Ovary (tissue), 9 donors: ENCODE measurements around the gene WNK2. TPM values are rescaled to one million over a fixed set of nuclear protein-coding genes. Genes with fewer than 3 reads are reported as not detected.

Experiments
- DNase-seq, 5 donors: peaks; one replicate each; pipeline ENCODE4 v3.0.0-alpha.2; 2019 to 2020
- H3K27ac ChIP-seq, 2 donors: fragments of 200-600 bp; one replicate each; pipeline versions ENCODE4 v1.5.1 to v1.8.0; 2019 to 2022
- H3K27me3 ChIP-seq: fragments of 200-600 bp; one replicate; pipeline ENCODE4 v1.8.0; 2022
- H3K36me3 ChIP-seq: fragments of 200-600 bp; sonication (generic); one replicate; pipeline ENCODE4 v1.5.1; 2019
- H3K4me1 ChIP-seq: one replicate; pipeline ENCODE4 v1.8.1; 2013; ENCODE audit warnings: mild to moderate bottlenecking, moderate library complexity; ENCODE audit not compliant: insufficient read depth
- H3K4me3 ChIP-seq: fragments of 200-600 bp; sonication (generic); one replicate; pipeline ENCODE4 v1.5.1; 2017
- H3K9me3 ChIP-seq, 2 donors: fragments of 200-600 bp in 1 of 2; sonication (generic) in 1 of 2; one replicate each; pipeline versions ENCODE4 v1.5.1 to v1.8.1; 2013 to 2019; ENCODE audit warnings: mild to moderate bottlenecking in 1 of 2, moderate library complexity in 1 of 2
- EP300 ChIP-seq: sonication (generic); formaldehyde crosslinking; IDR thresholded peaks from one replicate; pipeline ENCODE4 v1.6.1; 2017; ENCODE audit warnings: antibody characterized with exemption
- POLR2A ChIP-seq: fragments of 450-650 bp; IDR thresholded peaks from one replicate; pipeline ENCODE4 v1.6.1; 2017; ENCODE audit warnings: antibody characterized with exemption, mild to moderate bottlenecking, moderate library complexity
- WGBS, 3 donors: extraction: QIAGEN DNeasy Blood & Tissue Kit in 1 of 3; methylation state at CpG; one replicate each; pipeline versions ENCODE4 v1.1.5 to v1.1.7; 2013 to 2017; 5-methylcytosine and 5-hydroxymethylcytosine counted together
- intact Hi-C, 4 donors: fragments of 100-400 bp; cut with DNase I; formaldehyde crosslinking; loops; one replicate each; pipeline versions ENCODE4 v1.11.0 to v1.15.1; 2022 to 2023
- polyA plus RNA-seq, 2 donors: library from polyadenylated mRNA; stranded (reverse); fragments of 200-250 nt in 1 of 2; fragments of 350-450 nt in 1 of 2; fragmentation: Illumina TruSeq in 1 of 2; extraction: RNeasy Lipid Tissue Mini Kit (QIAGEN cat#74804) in 1 of 2; gene quantifications; one replicate each; pipeline ENCODE4 v1.2.3, GENCODE V29; 2013 to 2014
- total RNA-seq, 7 donors: library from RNA; depleted of rRNA in 2 of 7; stranded (reverse); fragments of >200 nt in 2 of 7; fragmentation: NEBNext Ultra II Directional in 3 of 7; extraction: Animal tissue kit (Norgen Biotek cat#: 25700) in 3 of 7; gene quantifications; one replicate each; pipeline versions ENCODE4 v1.1.0 to v1.2.4, GENCODE V29; 2016 to 2023
- TF ChIP-seq, protein P1 (sequence below), 3 donors: fragments of 450-650 bp in 2 of 3; fragments of 200-600 bp in 1 of 3; IDR thresholded peaks; one replicate each; pipeline versions ENCODE4 v1.5.1 to v1.8.0; 2016 to 2022; ENCODE audit warnings: antibody characterized with exemption in 3 of 3, mild to moderate bottlenecking in 1 of 3
- donor health status: DM: no; HTN: no; CAD: no; lungs with moderate emphysema.
- donor health status: DM: no; HTN: no; CAD: no.
- donor health status: Bipolar disorder and iron deficiency.
- donor health status: DM: yes; HTN: yes; CAD: no.
- donor health status: DM: no; HTN: no; CAD: no.
- donor health status: DM: yes; HTN: yes; CAD: no.

The WNK2 gene
- total and polyA plus RNA-seq, 9 donors, result 0.53 to 24.7 (median 4.4) TPM

DNA sequence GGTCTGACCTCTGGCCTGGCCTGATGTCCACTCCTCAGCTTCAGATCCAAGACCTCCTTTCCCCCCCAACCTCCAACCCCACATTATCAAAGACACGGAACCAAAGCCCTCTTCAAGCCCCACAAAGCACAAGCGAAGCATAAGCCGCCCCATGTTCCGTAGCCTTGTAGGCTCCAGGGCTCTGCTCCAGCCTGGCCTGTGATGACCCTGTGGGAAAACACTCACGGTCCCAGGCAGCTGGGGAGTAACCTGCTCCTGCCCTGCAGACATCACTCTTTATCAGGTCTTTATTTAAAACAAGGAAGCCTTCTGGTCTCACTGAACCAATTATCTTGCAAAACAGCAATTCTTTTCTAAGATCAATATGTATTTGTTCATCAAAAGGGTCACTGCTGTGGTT lies 15.4 kb upstream of the WNK2 start:
- H3K36me3 ChIP-seq, result no peaks in the 10 kb centered on the region
- WGBS, 3 donors, result 78 to 84% (median 80%) methylated on average over 5 of the region's 5 CpGs
- H3K4me1 ChIP-seq, result no peaks in the 10 kb centered on the region
- TF ChIP-seq, protein P1, sequence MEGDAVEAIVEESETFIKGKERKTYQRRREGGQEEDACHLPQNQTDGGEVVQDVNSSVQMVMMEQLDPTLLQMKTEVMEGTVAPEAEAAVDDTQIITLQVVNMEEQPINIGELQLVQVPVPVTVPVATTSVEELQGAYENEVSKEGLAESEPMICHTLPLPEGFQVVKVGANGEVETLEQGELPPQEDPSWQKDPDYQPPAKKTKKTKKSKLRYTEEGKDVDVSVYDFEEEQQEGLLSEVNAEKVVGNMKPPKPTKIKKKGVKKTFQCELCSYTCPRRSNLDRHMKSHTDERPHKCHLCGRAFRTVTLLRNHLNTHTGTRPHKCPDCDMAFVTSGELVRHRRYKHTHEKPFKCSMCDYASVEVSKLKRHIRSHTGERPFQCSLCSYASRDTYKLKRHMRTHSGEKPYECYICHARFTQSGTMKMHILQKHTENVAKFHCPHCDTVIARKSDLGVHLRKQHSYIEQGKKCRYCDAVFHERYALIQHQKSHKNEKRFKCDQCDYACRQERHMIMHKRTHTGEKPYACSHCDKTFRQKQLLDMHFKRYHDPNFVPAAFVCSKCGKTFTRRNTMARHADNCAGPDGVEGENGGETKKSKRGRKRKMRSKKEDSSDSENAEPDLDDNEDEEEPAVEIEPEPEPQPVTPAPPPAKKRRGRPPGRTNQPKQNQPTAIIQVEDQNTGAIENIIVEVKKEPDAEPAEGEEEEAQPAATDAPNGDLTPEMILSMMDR (IDR thresholded peaks at IDR 0.05), result no peak
- TF ChIP-seq POLR2A, result no peak
- TF ChIP-seq EP300, result no peak
- no peak overlapping the region for H3K4me3 ChIP-seq
- H3K9me3 ChIP-seq, result no peaks in the 10 kb centered on the region
- H3K27ac ChIP-seq, result no peak overlapping the region
- intact Hi-C loops, result loop anchor here in 3 of 4 donors (10.0 kb wide), 3 partner anchors 136 to 796 kb away; no protein-coding TSS in a partner anchor
- DNase-seq, result no peak
- no peaks in the 10 kb centered on the region for H3K27me3 ChIP-seq

DNA sequence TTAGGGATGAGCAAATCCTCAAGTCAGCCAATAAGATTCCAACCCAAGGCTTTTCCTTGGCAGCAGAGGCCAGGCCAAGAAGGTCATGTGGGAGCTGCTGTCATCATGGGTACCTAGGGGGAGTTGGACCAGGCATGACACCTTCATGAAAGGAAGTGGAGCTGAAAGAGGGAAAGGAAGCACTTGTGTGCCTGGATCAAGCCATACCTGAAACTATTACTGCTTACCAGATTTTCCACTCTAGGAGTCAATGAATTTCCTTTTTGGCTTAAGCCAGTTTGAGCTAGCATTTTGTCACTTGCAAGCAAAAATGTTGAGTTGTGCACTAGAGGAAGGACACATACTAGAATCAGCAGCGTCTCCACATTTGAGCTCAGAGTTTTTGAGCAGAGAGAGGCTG lies 14.5 kb upstream of the WNK2 start:
- H3K4me3 ChIP-seq, result no peak overlapping the region
- H3K27ac ChIP-seq, result no peak overlapping the region
- WGBS, 3 donors, result 91 to 100% (median 95%) methylated on average over 1 of the region's 1 CpG
- TF ChIP-seq POLR2A (no peak), EP300 (no peak)
- TF ChIP-seq, protein P1 (IDR thresholded peaks at IDR 0.05), result no peak
- no peaks in the 10 kb centered on the region for H3K36me3 ChIP-seq
- no peak for DNase-seq
- intact Hi-C loops, result loop anchor here in 3 of 4 donors (1.0 to 10.0 kb wide), 4 partner anchors 19 to 795 kb away; no protein-coding TSS in a partner anchor
- no peaks in the 10 kb centered on the region for H3K9me3 ChIP-seq
- no peaks in the 10 kb centered on the region for H3K27me3 ChIP-seq
- no peaks in the 10 kb centered on the region for H3K4me1 ChIP-seq

DNA sequence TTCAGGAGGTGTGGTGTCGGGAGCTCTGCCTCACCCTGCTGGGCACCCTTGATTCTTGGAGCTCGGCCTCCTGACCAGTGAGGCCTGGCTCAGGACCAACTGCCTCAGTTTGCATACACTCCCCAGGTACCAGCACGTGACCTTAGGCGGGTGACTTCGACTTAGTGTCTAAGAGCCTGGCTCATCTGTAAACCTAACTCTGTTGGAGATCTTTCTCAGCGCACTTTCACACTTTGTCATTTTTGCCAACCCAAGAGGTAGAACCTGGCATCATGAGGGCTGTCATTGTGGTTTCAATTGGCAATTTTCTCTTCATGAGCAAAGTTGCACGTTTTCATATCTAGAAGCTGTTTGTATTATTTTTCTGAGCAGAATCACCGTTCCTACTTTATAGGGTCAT lies 13.4 kb upstream of the WNK2 start:
- TF ChIP-seq, protein P1 (IDR thresholded peaks at IDR 0.05), result no peak
- no peak for TF ChIP-seq EP300
- TF ChIP-seq POLR2A, result no peak

DNA sequence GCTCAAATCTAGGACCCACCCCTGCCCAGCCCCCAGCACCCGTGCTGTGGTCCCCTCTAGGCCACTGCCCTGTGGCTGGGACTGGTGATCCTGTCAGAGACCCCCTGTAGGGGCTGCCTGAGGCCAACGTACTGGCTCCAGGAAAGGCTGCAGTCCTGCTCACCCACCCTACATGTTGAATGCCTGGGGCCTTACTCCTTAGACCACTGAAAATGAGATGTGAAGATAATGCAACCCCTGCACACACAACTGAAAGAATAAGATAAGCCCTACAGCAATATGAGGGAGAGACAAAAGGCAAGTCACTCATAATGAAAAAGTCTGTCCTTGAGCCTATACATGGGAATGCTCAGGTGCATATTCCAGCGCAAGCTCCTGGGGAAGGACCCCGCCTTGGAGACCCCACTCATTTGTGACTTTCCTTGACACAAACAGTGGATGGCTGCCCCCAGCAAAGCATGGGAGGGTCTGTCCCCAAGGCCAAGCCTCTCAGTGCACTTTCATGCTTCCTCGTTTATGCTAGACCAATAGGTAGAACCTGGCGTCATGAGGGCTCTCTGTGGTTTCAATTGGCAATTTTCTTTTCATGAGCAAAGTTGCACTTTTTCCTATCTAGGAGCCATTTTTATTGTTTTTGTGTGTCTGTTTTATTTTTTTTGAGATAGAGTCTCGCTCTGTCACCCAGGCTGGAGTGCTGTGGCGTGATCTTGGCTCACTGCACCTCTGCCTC lies 12.5 kb upstream of the WNK2 start:
- Histone ChIP-seq H3K4me1 (no peaks in the 10 kb centered on the region), H3K36me3 (no peaks in the 10 kb centered on the region), H3K27ac (no peak overlapping the region), H3K9me3 (no peaks in the 10 kb centered on the region), H3K27me3 (no peaks in the 10 kb centered on the region), H3K4me3 (no peak overlapping the region)
- TF ChIP-seq, protein P1 (IDR thresholded peaks at IDR 0.05), result no peak
- no peak for TF ChIP-seq POLR2A
- TF ChIP-seq EP300, result no peak
- no peak for DNase-seq
- 89 to 95% (median 93%) methylated on average over 8 of the region's 8 CpGs for WGBS, 3 donors
- intact Hi-C loops, result loop anchor here in 1 of 4 donors (10.0 kb wide), 1 partner anchor 133 kb away; no protein-coding TSS in a partner anchor

More for the DNA sequence above, 13.4 kb upstream of the WNK2 start:
- no peaks in the 10 kb centered on the region for H3K4me1 ChIP-seq
- intact Hi-C loops, result loop anchor here in 1 of 4 donors (10.0 kb wide), 1 partner anchor 134 kb away; no protein-coding TSS in a partner anchor
- H3K36me3 ChIP-seq, result no peaks in the 10 kb centered on the region
- H3K27me3 ChIP-seq, result no peaks in the 10 kb centered on the region
- no peak for DNase-seq
- no peak overlapping the region for H3K27ac ChIP-seq
- WGBS, 3 donors, result 80 to 91% (median 83%) methylated on average over 8 of the region's 8 CpGs
- no peaks in the 10 kb centered on the region for H3K9me3 ChIP-seq
- no peak overlapping the region for H3K4me3 ChIP-seq
